Esophagus muscularis mucosa (tissue), 4 donors: ENCODE data around the gene CFHR2.

Experiments used
- EP300 ChIP-seq: sonication (generic); formaldehyde crosslinking; IDR thresholded peaks from one replicate; pipeline ENCODE4 v1.6.1; 2017; ENCODE audit warnings: antibody characterized with exemption
- POLR2A ChIP-seq: fragments of 450-650 bp; IDR thresholded peaks from one replicate; pipeline ENCODE4 v1.6.1; 2017; ENCODE audit warnings: antibody characterized with exemption, moderate library complexity, mild to moderate bottlenecking, low read depth
- POLR2AphosphoS5 ChIP-seq, 2 donors: sonication (generic); formaldehyde crosslinking; IDR thresholded peaks; one replicate each; pipeline ENCODE4 v1.6.1; 2017; ENCODE audit warnings: antibody characterized with exemption in 2 of 2
- TF ChIP-seq, protein P1 (sequence below), 3 experiments: fragments of 200-600 bp in 2 of 3; fragments of 450-650 bp in 1 of 3; sonication (generic) in 2 of 3; IDR thresholded peaks; one replicate each; pipeline ENCODE4 v1.5.1; 2017 to 2019; ENCODE audit warnings: antibody characterized with exemption in 3 of 3, mild to moderate bottlenecking in 2 of 3, moderate library complexity in 1 of 3

DNA sequence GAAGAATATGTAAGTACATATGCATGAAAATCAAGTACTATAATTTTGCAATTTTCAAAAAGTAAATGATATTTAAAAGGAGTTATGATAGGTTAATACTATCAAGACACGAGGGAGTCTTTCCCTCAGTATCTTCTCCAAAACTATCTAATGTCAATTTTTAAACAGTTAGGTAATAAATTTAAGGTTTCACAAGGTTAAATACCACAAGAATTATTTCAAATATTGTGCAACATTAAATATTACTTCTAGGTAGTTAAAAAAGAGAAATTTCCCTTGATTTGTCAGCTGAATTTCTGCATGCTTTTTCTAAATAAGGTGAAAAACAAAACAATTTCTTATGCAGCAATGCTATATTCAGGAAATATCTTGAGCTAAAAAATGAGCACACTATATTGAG lies 37.3 kb downstream of the CFHR2 start:
- TF ChIP-seq POLR2A (no peak), POLR2AphosphoS5 (IDR thresholded peaks at IDR 0.05) (no peak), EP300 (no peak)
- TF ChIP-seq, protein P1, sequence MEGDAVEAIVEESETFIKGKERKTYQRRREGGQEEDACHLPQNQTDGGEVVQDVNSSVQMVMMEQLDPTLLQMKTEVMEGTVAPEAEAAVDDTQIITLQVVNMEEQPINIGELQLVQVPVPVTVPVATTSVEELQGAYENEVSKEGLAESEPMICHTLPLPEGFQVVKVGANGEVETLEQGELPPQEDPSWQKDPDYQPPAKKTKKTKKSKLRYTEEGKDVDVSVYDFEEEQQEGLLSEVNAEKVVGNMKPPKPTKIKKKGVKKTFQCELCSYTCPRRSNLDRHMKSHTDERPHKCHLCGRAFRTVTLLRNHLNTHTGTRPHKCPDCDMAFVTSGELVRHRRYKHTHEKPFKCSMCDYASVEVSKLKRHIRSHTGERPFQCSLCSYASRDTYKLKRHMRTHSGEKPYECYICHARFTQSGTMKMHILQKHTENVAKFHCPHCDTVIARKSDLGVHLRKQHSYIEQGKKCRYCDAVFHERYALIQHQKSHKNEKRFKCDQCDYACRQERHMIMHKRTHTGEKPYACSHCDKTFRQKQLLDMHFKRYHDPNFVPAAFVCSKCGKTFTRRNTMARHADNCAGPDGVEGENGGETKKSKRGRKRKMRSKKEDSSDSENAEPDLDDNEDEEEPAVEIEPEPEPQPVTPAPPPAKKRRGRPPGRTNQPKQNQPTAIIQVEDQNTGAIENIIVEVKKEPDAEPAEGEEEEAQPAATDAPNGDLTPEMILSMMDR (IDR thresholded peaks at IDR 0.05): no peak
